LNCAP (cell line): ENCODE results near the gene ELP4.
A peak's percentile ranks its signal among the peaks of the same experiment; 100 is the strongest.

ENCODE experiments used
- TF ChIP-seq, protein P1 (sequence below): fragments of 450-650 bp; IDR thresholded peaks from 2 replicates; pipeline ENCODE4 v1.5.1; 2017; ENCODE audit warnings: mild to moderate bottlenecking

ELP4 gene

GRCh38 chr11:31641477-31642062, 132.0 kb downstream of the ELP4 start:
- TF ChIP-seq, protein P1, sequence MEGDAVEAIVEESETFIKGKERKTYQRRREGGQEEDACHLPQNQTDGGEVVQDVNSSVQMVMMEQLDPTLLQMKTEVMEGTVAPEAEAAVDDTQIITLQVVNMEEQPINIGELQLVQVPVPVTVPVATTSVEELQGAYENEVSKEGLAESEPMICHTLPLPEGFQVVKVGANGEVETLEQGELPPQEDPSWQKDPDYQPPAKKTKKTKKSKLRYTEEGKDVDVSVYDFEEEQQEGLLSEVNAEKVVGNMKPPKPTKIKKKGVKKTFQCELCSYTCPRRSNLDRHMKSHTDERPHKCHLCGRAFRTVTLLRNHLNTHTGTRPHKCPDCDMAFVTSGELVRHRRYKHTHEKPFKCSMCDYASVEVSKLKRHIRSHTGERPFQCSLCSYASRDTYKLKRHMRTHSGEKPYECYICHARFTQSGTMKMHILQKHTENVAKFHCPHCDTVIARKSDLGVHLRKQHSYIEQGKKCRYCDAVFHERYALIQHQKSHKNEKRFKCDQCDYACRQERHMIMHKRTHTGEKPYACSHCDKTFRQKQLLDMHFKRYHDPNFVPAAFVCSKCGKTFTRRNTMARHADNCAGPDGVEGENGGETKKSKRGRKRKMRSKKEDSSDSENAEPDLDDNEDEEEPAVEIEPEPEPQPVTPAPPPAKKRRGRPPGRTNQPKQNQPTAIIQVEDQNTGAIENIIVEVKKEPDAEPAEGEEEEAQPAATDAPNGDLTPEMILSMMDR = peak; percentile 80

DNA sequence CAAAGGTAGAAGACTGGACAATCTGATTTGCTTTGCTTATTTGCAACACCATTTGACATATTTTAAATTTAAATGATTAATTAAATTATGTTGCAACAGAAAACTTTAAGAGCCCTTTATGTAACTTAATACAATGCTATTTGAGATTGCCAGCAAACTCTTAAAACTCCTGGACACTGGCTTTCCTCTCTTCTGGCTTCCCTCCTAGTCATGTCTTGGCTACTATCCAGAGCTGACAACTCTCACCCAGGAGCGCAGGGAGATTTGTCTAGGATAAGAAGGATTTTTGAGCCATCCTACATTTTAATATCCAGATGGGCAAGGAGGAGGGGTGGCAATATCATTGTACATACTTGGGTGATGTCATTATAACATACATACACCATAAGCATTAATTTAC, 134.3 kb downstream of the ELP4 start:
- TF ChIP-seq, protein P1 = no peak

DNA sequence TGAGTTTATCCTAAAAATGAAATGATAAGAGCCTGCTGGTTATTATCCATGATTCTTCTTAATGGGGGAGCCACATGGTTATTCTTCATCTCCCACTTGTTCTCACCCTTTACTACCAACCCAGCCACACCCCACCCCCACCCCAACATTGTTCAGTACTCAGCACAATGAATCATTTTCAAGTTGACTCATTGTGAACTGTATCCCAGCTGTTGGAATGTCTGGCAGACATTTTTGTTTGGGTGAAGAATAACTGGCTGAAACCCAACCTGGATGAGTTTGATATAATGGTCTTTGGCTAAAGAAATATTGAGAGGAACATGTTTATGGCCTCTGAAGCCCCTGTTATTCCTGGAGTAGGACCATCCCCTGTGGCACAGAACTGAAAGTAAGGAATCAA, 136.2 kb downstream of the ELP4 start:
- TF ChIP-seq, protein P1 = no peak

DNA sequence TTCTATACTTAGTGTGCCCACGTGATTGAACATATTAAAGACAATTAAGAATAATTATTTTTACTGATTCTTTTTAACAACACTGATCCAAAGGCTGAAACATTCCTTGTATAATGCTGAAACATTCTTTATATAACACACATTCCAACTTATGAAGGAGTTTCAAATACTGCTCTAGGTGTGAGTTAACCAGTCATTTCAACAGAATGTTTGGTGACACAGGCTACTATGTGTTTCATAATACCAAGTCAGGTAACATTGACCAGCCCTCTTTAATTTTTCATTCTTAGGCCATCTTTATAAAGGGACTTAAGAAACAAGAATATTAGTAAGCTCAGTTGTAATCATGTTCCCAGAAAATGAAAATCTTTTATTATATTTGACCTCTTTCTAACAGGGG, 136.6 kb downstream of the ELP4 start:
- TF ChIP-seq, protein P1 = no peak

- TF ChIP-seq, protein P1 = no peak
Observed at GRCh38 chr11:31649129-31649966, 139.8 kb downstream of the ELP4 start.

- TF ChIP-seq, protein P1 = no peak
Observed at GRCh38 chr11:31651208-31651607, 141.6 kb downstream of the ELP4 start.

DNA sequence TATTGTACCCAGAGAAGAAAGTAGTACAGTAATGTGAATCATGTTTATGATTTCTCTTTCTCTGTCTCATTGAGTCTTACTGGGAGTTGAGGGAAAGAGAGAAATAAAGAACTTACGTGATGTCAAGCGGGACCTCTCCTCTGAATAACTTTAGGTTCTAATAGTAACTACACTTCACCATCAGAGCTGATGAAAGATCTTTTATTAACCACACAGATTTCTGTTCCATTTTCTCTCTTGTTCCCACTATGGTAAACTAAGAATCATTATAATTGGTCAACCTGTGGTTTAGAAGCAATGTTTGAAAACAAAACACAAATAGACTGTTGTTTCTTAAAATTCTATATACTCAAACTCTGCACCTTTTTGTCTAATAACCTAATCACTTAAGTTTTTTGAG, 142.3 kb downstream of the ELP4 start:
- TF ChIP-seq, protein P1 = no peak
